Measurements from ENCODE around the gene VIL1. TPM values are rescaled to one million over a fixed set of nuclear protein-coding genes. Genes with fewer than 3 reads are reported as not detected.

The VIL1 gene
- polyA plus RNA-seq, 3 donors = not detected

DNA sequence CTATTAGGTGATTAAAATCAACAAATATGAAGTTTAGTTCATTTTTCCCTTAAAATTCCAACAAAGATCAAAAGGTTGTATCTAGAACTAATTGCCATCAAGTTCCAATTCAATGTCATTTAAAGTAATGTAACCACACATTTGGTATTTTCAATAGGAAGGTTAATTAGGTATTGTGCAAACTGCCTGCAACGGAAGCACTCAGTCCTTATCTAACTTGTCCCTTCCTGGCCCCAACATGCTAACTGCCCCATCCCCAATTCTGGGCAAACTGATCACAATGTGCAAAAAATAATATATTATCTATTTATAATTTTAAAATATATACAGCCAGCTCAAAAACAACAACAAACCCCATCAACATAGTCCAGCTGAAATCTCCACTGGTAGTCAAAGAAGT is 33.2 kb downstream of the VIL1 start:
- Mint-ChIP-seq H3K9me3 (no peaks in the 10 kb centered on the region), H3K27me3 (ENCODE audit: low read depth in 3 of 3) (no peaks in the 10 kb centered on the region), H3K4me1 (no peaks in the 10 kb centered on the region), H3K36me3 (peaks cover 54 to 63% of the 10 kb centered on the region in 2 donors), H3K27ac (no peak overlapping the region), H3K4me3 (no peak overlapping the region)
- Histone ChIP-seq H3K9me3 (replicated peaks in 1 of 2; ENCODE audit: control insufficient read depth in 1 of 2, insufficient read depth in 1 of 2, low read length in 2 of 2) (no peaks in the 10 kb centered on the region), H3K27me3 (ENCODE audit: control insufficient read depth in 2 of 2, insufficient read depth in 2 of 2, low read length in 2 of 2) (no peaks in the 10 kb centered on the region), H3K4me2 (replicated peaks; ENCODE audit: extremely low read depth, low read length, poor library complexity, severe bottlenecking) (no peak overlapping the region), H3K4me3 (replicated peaks in 1 of 3; ENCODE audit: low read depth in 2 of 3, low read length in 3 of 3) (no peak overlapping the region), H2AFZ (ENCODE audit: insufficient read depth, low read depth, low read length, poor library complexity, severe bottlenecking) (no peak overlapping the region), H3K27ac (ENCODE audit: low read depth in 1 of 2, low read length in 2 of 2) (no peak overlapping the region), H4K20me1 (ENCODE audit: insufficient read depth, low read length) (no peaks in the 10 kb centered on the region), H3K4me1 (ENCODE audit: control insufficient read depth in 1 of 2, insufficient read depth in 2 of 2, low read length in 2 of 2) (no peaks in the 10 kb centered on the region), H3K36me3 (replicated peaks in 1 of 2; ENCODE audit: control insufficient read depth in 1 of 2, insufficient read depth in 2 of 2, low read length in 2 of 2) (peaks cover 51 to 72% of the 10 kb centered on the region in 2 donors), H3K79me2 (ENCODE audit: insufficient read depth, low read length) (no peaks in the 10 kb centered on the region), H3K9ac (ENCODE audit: insufficient read depth, low read length, poor library complexity, severe bottlenecking) (no peak overlapping the region)
- intact Hi-C loops (cut with micrococcal nuclease) = no loop called here
- no peak for DNase-seq
- no CpG with 5 or more reads among the region's 1 CpG for WGBS (ENCODE audit: insufficient coverage)
- TF ChIP-seq, protein P1, sequence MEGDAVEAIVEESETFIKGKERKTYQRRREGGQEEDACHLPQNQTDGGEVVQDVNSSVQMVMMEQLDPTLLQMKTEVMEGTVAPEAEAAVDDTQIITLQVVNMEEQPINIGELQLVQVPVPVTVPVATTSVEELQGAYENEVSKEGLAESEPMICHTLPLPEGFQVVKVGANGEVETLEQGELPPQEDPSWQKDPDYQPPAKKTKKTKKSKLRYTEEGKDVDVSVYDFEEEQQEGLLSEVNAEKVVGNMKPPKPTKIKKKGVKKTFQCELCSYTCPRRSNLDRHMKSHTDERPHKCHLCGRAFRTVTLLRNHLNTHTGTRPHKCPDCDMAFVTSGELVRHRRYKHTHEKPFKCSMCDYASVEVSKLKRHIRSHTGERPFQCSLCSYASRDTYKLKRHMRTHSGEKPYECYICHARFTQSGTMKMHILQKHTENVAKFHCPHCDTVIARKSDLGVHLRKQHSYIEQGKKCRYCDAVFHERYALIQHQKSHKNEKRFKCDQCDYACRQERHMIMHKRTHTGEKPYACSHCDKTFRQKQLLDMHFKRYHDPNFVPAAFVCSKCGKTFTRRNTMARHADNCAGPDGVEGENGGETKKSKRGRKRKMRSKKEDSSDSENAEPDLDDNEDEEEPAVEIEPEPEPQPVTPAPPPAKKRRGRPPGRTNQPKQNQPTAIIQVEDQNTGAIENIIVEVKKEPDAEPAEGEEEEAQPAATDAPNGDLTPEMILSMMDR (IDR thresholded peaks at IDR 0.05) = no peak

- no peaks in the 10 kb centered on the region for H3K27me3 ChIP-seq (ENCODE audit: control insufficient read depth in 2 of 2, insufficient read depth in 2 of 2, low read length in 2 of 2)
- H4K20me1 ChIP-seq (ENCODE audit: insufficient read depth, low read length) = no peaks in the 10 kb centered on the region
- WGBS (ENCODE audit: insufficient coverage) = no CpG with 5 or more reads among the region's 3 CpGs
- peaks cover 48 to 73% of the 10 kb centered on the region in 2 donors for H3K36me3 ChIP-seq (replicated peaks in 1 of 2; ENCODE audit: control insufficient read depth in 1 of 2, insufficient read depth in 2 of 2, low read length in 2 of 2)
- H3K4me1 ChIP-seq (ENCODE audit: control insufficient read depth in 1 of 2, insufficient read depth in 2 of 2, low read length in 2 of 2) = no peaks in the 10 kb centered on the region
- no peak overlapping the region for H3K4me3 Mint-ChIP-seq
- no peaks in the 10 kb centered on the region for H3K79me2 ChIP-seq (ENCODE audit: insufficient read depth, low read length)
- peak overlapping the region in 1 of 7 donors; percentile 35 for H3K27ac Mint-ChIP-seq
- no peak overlapping the region for H3K27ac ChIP-seq (ENCODE audit: low read depth in 1 of 2, low read length in 2 of 2)
- H3K9me3 Mint-ChIP-seq = no peaks in the 10 kb centered on the region
- H2AFZ ChIP-seq (ENCODE audit: insufficient read depth, low read depth, low read length, poor library complexity, severe bottlenecking) = no peak overlapping the region
- H3K4me1 Mint-ChIP-seq = no peaks in the 10 kb centered on the region
- H3K27me3 Mint-ChIP-seq (ENCODE audit: low read depth in 3 of 3) = peaks cover 0 to 4% (median 0%) of the 10 kb centered on the region in 3 donors
- no peak overlapping the region for H3K4me3 ChIP-seq (replicated peaks in 1 of 3; ENCODE audit: low read depth in 2 of 3, low read length in 3 of 3)
- H3K9me3 ChIP-seq (replicated peaks in 1 of 2; ENCODE audit: control insufficient read depth in 1 of 2, insufficient read depth in 1 of 2, low read length in 2 of 2) = no peaks in the 10 kb centered on the region
- TF ChIP-seq, protein P1 (IDR thresholded peaks at IDR 0.05) = no peak
- H3K9ac ChIP-seq (ENCODE audit: insufficient read depth, low read length, poor library complexity, severe bottlenecking) = no peak overlapping the region
- H3K36me3 Mint-ChIP-seq = peaks cover 50 to 62% of the 10 kb centered on the region in 2 donors
- DNase-seq = no peak
- intact Hi-C loops (cut with micrococcal nuclease) = no loop called here
- no peak overlapping the region for H3K4me2 ChIP-seq (replicated peaks; ENCODE audit: extremely low read depth, low read length, poor library complexity, severe bottlenecking)
These were observed 37.9 kb downstream of the VIL1 start for GRCh38 chr2:218456849-218457248.
